Mesodermal cell (in vitro differentiated cells): ENCODE results near the gene BPIFB1.

ENCODE experiments used
- H3K27ac ChIP-seq: 2 replicates; pipeline ENCODE4 v1.7.0; 2013; ENCODE audit warnings: mild to moderate bottlenecking, low read depth, low read length, moderate library complexity; ENCODE audit not compliant: severe bottlenecking
- H3K36me3 ChIP-seq: 2 replicates; pipeline ENCODE4 v1.7.1; 2013; ENCODE audit warnings: mild to moderate bottlenecking, low read length, moderate library complexity; ENCODE audit not compliant: control insufficient read depth, insufficient read depth
- H3K4me1 ChIP-seq: one replicate; pipeline ENCODE4 v1.7.1; 2013; ENCODE audit warnings: mild to moderate bottlenecking, low read length; ENCODE audit not compliant: insufficient read depth, control insufficient read depth, poor library complexity, severe bottlenecking
- H3K4me3 ChIP-seq: 2 replicates; pipeline ENCODE4 v1.7.0; 2013; ENCODE audit warnings: low read length, control low read depth, mild to moderate bottlenecking; ENCODE audit not compliant: insufficient read depth, poor library complexity, severe bottlenecking; ENCODE audit errors: extremely low read depth
- H3K9me3 ChIP-seq: 2 replicates; pipeline ENCODE4 v1.7.1; 2013; ENCODE audit warnings: mild to moderate bottlenecking, low read length, moderate library complexity; ENCODE audit not compliant: control insufficient read depth
- WGBS, 2 experiments: methylation state at CpG; one replicate each; pipeline ENCODE4 v1.1.5; 2013; ENCODE audit warnings: missing lambda C conversion rate in 2 of 2; ENCODE audit not compliant: insufficient coverage in 2 of 2; 5-methylcytosine and 5-hydroxymethylcytosine counted together

Gene BPIFB1

GRCh38 chr20:33325350-33325749, 42.3 kb downstream of the BPIFB1 start:
- Histone ChIP-seq H3K36me3 (no peaks in the 10 kb centered on the region), H3K4me1 (no peaks in the 10 kb centered on the region), H3K9me3 (no peaks in the 10 kb centered on the region), H3K4me3 (no peak overlapping the region), H3K27ac (no peak overlapping the region)
- 73 to 82% methylated on average over 1 to 2 of the region's 2 CpGs for WGBS, 2 experiments

DNA sequence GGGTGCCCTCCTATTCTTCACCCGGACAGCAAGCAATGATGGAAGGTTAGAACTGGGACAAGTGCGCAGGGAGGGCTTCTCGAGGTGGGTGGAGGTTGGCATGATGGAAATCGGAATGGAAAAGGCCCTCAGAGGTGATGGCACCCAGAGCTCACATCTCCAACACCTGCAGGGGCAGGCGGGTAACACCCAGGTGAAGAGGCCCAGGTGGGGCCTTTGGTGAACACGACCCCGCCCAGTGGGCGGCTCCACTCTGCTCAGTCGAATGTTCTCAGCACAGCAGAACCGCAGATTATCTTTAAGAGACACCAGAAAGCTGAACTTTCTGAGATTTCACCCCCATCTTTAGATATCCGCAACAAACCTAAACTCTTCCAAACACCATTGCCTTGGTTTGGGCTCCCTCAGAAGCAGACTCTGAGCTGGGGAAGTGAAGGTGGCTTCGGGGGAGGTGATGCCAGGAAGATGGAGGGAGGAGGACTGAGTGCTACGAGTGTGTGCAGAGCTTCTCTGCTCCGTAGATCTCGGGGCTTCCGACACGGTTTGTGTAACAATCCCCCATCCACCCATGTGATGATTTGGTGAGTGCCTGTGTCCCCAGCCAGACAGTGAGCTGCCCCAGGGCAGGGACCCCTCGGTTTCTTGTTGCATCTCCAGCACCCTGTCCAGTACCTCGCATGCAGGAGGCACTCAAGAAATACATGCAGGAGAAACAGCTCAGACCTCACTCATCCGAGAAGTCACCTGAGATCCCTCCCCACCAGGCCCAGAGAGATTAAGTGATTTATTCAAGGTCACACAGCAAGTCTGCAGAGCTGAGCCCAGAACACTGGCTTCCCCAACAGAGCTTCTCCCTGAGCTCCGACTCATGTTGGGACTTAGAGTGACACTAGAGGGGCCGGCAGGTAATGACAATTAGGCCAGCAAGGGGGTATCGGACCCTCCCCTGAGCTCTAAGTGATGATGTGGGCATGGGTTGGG, 45.4 kb downstream of the BPIFB1 start:
- H3K9me3 ChIP-seq: no peaks in the 10 kb centered on the region
- no peaks in the 10 kb centered on the region for H3K36me3 ChIP-seq
- 87 to 91% methylated on average over 12 to 22 of the region's 23 CpGs for WGBS, 2 experiments
- no peaks in the 10 kb centered on the region for H3K4me1 ChIP-seq
- H3K4me3 ChIP-seq: no peak overlapping the region
- H3K27ac ChIP-seq: no peak overlapping the region

DNA sequence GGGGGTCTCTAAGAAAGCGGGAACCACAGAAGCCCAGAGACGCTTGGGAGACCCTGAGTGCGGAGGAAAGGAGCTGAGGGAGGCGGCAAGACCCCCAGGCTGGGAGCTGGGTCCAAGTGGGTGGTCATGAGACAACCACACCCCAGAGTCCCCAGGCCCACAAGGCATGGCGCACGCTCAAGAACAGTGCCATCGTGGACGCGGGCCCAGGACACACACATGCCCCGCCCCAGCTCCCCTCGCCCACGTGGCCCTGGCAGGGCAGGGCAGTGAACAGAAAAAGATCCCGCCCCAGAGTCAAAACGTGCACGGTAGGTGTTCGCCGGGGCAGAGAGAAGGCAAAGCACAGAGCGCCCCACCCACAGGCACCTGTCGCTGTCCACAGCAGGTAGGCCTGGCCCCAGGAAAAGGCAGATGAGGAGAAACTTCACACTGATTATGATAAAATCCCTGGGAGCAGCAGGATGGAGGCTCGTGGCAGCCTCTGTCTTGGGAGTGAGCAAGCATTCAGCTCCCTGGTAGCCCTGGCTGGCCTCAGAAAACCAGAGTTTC, 50.0 kb downstream of the BPIFB1 start:
- WGBS, 2 experiments: 81 to 88% methylated on average over 14 to 20 of the region's 20 CpGs
- H3K4me1 ChIP-seq: no peaks in the 10 kb centered on the region
- no peak overlapping the region for H3K4me3 ChIP-seq
- H3K27ac ChIP-seq: no peak overlapping the region
- H3K9me3 ChIP-seq: no peaks in the 10 kb centered on the region
- no peaks in the 10 kb centered on the region for H3K36me3 ChIP-seq

GRCh38 chr20:33333616-33334015, 50.6 kb downstream of the BPIFB1 start:
- Histone ChIP-seq H3K4me3 (no peak overlapping the region), H3K27ac (no peak overlapping the region), H3K9me3 (no peaks in the 10 kb centered on the region), H3K4me1 (no peaks in the 10 kb centered on the region), H3K36me3 (no peaks in the 10 kb centered on the region)
- 85 to 87% methylated on average over 6 of the region's 7 CpGs for WGBS, 2 experiments

GRCh38 chr20:33334111-33334510, 51.1 kb downstream of the BPIFB1 start:
- H3K4me3 ChIP-seq: no peak overlapping the region
- no peak overlapping the region for H3K27ac ChIP-seq
- no peaks in the 10 kb centered on the region for H3K4me1 ChIP-seq
- 55 to 70% methylated on average over 2 of the region's 3 CpGs for WGBS, 2 experiments
- no peaks in the 10 kb centered on the region for H3K9me3 ChIP-seq
- no peaks in the 10 kb centered on the region for H3K36me3 ChIP-seq

DNA sequence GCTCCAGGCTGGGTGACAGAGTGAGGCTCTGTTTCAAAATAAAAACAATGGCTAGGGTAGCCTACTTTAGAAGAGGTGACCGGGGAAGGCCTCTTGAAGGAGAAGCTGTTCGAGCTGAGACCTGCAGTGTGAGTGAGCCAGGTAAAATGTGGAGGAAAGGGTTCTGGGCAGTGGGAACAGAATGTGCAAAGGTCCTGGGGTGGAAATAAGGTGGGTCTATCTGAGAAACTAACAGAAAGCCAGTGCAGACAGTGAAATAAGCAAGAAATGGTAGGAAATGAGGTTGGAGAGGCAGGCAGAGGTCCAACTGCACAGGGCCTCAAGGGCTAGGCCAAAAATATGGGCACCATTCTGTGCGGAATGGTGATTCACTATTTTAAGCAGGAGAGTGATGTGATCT, 53.4 kb downstream of the BPIFB1 start:
- no peak overlapping the region for H3K4me3 ChIP-seq
- H3K4me1 ChIP-seq: no peaks in the 10 kb centered on the region
- H3K9me3 ChIP-seq: no peaks in the 10 kb centered on the region
- no peaks in the 10 kb centered on the region for H3K36me3 ChIP-seq
- no peak overlapping the region for H3K27ac ChIP-seq
- 90% methylated on average over 3 of the region's 3 CpGs for whole genome bisulfite sequencing, 2 experiments

- H3K9me3 ChIP-seq: no peaks in the 10 kb centered on the region
- no peaks in the 10 kb centered on the region for H3K36me3 ChIP-seq
- no peak overlapping the region for H3K27ac ChIP-seq
- 93 to 97% methylated on average over 7 to 8 of the region's 8 CpGs for WGBS, 2 experiments
- no peak overlapping the region for H3K4me3 ChIP-seq
- no peaks in the 10 kb centered on the region for H3K4me1 ChIP-seq
Observed at GRCh38 chr20:33337119-33337518, 54.1 kb downstream of the BPIFB1 start.

- no peak overlapping the region for H3K4me3 ChIP-seq
- H3K4me1 ChIP-seq: no peaks in the 10 kb centered on the region
- no peaks in the 10 kb centered on the region for H3K9me3 ChIP-seq
- H3K36me3 ChIP-seq: no peaks in the 10 kb centered on the region
- H3K27ac ChIP-seq: no peak overlapping the region
- WGBS, 2 experiments: 66 to 79% methylated on average over 4 to 5 of the region's 6 CpGs
Observed at GRCh38 chr20:33337531-33338165, 54.6 kb downstream of the BPIFB1 start.

GRCh38 chr20:33338467-33339258, 55.6 kb downstream of the BPIFB1 start:
- Histone ChIP-seq H3K36me3 (no peaks in the 10 kb centered on the region), H3K27ac (no peak overlapping the region), H3K9me3 (no peaks in the 10 kb centered on the region), H3K4me1 (no peaks in the 10 kb centered on the region), H3K4me3 (no peak overlapping the region)
- WGBS, 2 experiments: 77 to 90% methylated on average over 2 of the region's 5 CpGs

GRCh38 chr20:33339515-33340058, 56.6 kb downstream of the BPIFB1 start:
- Histone ChIP-seq H3K27ac (no peak overlapping the region), H3K9me3 (no peaks in the 10 kb centered on the region), H3K4me3 (no peak overlapping the region), H3K36me3 (no peaks in the 10 kb centered on the region), H3K4me1 (no peaks in the 10 kb centered on the region)
- WGBS, 2 experiments: 69 to 76% methylated on average over 7 to 8 of the region's 8 CpGs
